MM.1S (cell line): ENCODE measurements around the gene FAM186B.

Source experiments
- DNase-seq: peaks from one replicate; pipeline ENCODE4 v3.0.0-alpha.2; 2015
- H2AFZ ChIP-seq: fragments of 300-600 bp; sonication (generic); 2 replicates; pipeline ENCODE4 v1.6.0; 2016; ENCODE audit warnings: antibody characterized with exemption, low read length
- H3F3A ChIP-seq: fragments of 300-600 bp; sonication (generic); 2 replicates; pipeline ENCODE4 v1.6.1; 2016; ENCODE audit warnings: mild to moderate bottlenecking, antibody characterized with exemption, low read length, moderate library complexity, mixed read lengths; ENCODE audit not compliant: insufficient read depth
- H3K27ac ChIP-seq: fragments of 300-600 bp; sonication (generic); 2 replicates; pipeline ENCODE4 v1.5.1; 2016; ENCODE audit warnings: mild to moderate bottlenecking, low read length
- H3K27me3 ChIP-seq: fragments of 300-600 bp; sonication (generic); replicated peaks from 2 replicates; pipeline ENCODE4 v1.6.0; 2016; ENCODE audit warnings: low read length; ENCODE audit not compliant: insufficient read depth
- H3K36me3 ChIP-seq: fragments of 300-600 bp; sonication (generic); replicated peaks from 2 replicates; pipeline ENCODE4 v1.6.1; 2016; ENCODE audit warnings: mild to moderate bottlenecking, low read length, mixed read lengths; ENCODE audit not compliant: insufficient read depth
- H3K4me1 ChIP-seq: fragments of 300-600 bp; sonication (generic); 2 replicates; pipeline ENCODE4 v1.6.1; 2016; ENCODE audit warnings: low read length, mixed read lengths
- H3K4me2 ChIP-seq: fragments of 300-600 bp; sonication (generic); 2 replicates; pipeline ENCODE4 v1.6.0; 2016; ENCODE audit warnings: low read depth, low read length
- H3K4me3 ChIP-seq: fragments of 300-600 bp; sonication (generic); 2 replicates; pipeline ENCODE4 v1.5.1; 2016; ENCODE audit warnings: low read length, mixed read lengths
- H3K79me2 ChIP-seq: fragments of 300-600 bp; sonication (generic); 2 replicates; pipeline ENCODE4 v1.6.1; 2016; ENCODE audit warnings: mixed run types, low read length, mixed read lengths
- H3K9ac ChIP-seq: fragments of 300-600 bp; sonication (generic); 2 replicates; pipeline ENCODE4 v1.6.1; 2016; ENCODE audit warnings: low read length, mixed read lengths
- H3K9me2 ChIP-seq: fragments of 300-600 bp; sonication (generic); replicated peaks from 2 replicates; pipeline ENCODE4 v1.6.1; 2016; ENCODE audit warnings: mild to moderate bottlenecking, low read length, mixed read lengths; ENCODE audit not compliant: insufficient read depth
- H3K9me3 ChIP-seq: fragments of 300-600 bp; sonication (generic); replicated peaks from 2 replicates; pipeline ENCODE4 v1.6.1; 2016; ENCODE audit warnings: mild to moderate bottlenecking, low read length, mixed read lengths; ENCODE audit not compliant: insufficient read depth
- H4K20me1 ChIP-seq: fragments of 300-600 bp; sonication (generic); 2 replicates; pipeline ENCODE4 v1.6.1; 2016; ENCODE audit warnings: mild to moderate bottlenecking, low read length, moderate library complexity, mixed read lengths; ENCODE audit not compliant: insufficient read depth
- EZH2 ChIP-seq: fragments of 300-600 bp; sonication (generic); optimal IDR thresholded peaks from 2 replicates; pipeline ENCODE3; 2017; ENCODE audit warnings: low read depth, mild to moderate bottlenecking, antibody characterized with exemption, low read length, mixed read lengths
- EZH2phosphoT487 ChIP-seq: fragments of 300-600 bp; sonication (generic); IDR thresholded peaks from 2 replicates; pipeline ENCODE4 v1.6.1; 2018; ENCODE audit warnings: antibody characterized with exemption, low read length
- TF ChIP-seq, protein P1 (sequence below): fragments of 300-600 bp; sonication (generic); IDR thresholded peaks from 2 replicates; pipeline ENCODE4 v1.5.1; 2016; ENCODE audit warnings: antibody characterized with exemption, low read length, mixed read lengths

Gene FAM186B

DNA sequence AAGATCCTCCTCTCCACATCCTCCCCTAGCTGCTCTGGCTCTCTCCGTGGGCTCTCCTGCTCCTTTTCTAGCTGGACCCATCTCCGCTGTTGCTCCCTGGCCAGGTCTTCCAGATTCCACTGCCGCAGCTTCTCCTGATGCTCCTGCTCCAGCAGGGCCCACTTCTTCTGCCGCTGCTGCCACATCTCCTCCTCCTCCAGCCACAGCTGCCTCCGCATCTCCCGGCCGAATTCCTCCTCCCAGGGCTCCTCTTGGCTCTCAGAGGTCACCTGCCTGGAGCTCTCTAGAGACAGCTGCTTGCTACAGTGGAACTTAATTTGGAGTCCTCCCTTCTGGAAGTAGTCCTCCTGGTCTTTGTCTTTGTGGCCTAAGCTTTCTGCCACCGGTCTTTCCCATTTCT, 5.5 kb downstream of the FAM186B start:
- H3K4me2 ChIP-seq: no peak overlapping the region
- H3F3A ChIP-seq: no peaks in the 10 kb centered on the region
- no peaks in the 10 kb centered on the region for H3K9me2 ChIP-seq
- no peaks in the 10 kb centered on the region for H3K36me3 ChIP-seq
- H3K9ac ChIP-seq: no peak overlapping the region
- no peak for DNase-seq
- no peak overlapping the region for H2AFZ ChIP-seq
- no peaks in the 10 kb centered on the region for H3K9me3 ChIP-seq
- no peak overlapping the region for H3K4me3 ChIP-seq
- no peaks in the 10 kb centered on the region for H3K4me1 ChIP-seq
- TF ChIP-seq EZH2phosphoT487 (no peak), EZH2 (no peak)
- TF ChIP-seq, protein P1, sequence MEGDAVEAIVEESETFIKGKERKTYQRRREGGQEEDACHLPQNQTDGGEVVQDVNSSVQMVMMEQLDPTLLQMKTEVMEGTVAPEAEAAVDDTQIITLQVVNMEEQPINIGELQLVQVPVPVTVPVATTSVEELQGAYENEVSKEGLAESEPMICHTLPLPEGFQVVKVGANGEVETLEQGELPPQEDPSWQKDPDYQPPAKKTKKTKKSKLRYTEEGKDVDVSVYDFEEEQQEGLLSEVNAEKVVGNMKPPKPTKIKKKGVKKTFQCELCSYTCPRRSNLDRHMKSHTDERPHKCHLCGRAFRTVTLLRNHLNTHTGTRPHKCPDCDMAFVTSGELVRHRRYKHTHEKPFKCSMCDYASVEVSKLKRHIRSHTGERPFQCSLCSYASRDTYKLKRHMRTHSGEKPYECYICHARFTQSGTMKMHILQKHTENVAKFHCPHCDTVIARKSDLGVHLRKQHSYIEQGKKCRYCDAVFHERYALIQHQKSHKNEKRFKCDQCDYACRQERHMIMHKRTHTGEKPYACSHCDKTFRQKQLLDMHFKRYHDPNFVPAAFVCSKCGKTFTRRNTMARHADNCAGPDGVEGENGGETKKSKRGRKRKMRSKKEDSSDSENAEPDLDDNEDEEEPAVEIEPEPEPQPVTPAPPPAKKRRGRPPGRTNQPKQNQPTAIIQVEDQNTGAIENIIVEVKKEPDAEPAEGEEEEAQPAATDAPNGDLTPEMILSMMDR: no peak
- H4K20me1 ChIP-seq: no peaks in the 10 kb centered on the region
- no peaks in the 10 kb centered on the region for H3K79me2 ChIP-seq
- H3K27me3 ChIP-seq: no peaks in the 10 kb centered on the region
- H3K27ac ChIP-seq: no peak overlapping the region

DNA sequence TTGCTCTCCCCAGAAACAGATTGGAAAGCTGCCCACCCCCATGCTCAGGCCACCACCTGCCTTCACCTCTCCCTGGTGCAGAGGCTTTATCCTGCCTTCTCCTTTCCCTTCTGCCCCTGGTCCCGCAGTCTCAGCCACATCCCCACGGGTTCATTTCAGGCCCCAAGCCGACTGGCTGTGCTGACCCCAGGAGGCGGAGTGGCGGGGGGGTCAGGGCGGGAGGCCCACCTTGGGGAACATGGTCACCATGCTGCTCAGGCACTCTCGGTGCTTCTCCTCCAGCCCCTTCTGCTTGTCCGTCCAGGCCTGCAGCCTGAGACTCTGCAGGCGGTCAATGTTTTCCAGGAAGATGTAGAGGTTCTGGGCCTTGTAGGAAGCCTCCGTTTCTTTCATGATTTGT, 6.9 kb downstream of the FAM186B start:
- no peaks in the 10 kb centered on the region for H3K36me3 ChIP-seq
- H3K79me2 ChIP-seq: no peaks in the 10 kb centered on the region
- no peaks in the 10 kb centered on the region for H4K20me1 ChIP-seq
- H3K27ac ChIP-seq: no peak overlapping the region
- H3K4me3 ChIP-seq: no peak overlapping the region
- DNase-seq: no peak
- H3K4me1 ChIP-seq: no peaks in the 10 kb centered on the region
- H3K9me2 ChIP-seq: no peaks in the 10 kb centered on the region
- no peak overlapping the region for H2AFZ ChIP-seq
- no peaks in the 10 kb centered on the region for H3F3A ChIP-seq
- no peak overlapping the region for H3K9ac ChIP-seq
- no peaks in the 10 kb centered on the region for H3K9me3 ChIP-seq
- H3K27me3 ChIP-seq: no peaks in the 10 kb centered on the region
- H3K4me2 ChIP-seq: no peak overlapping the region
- TF ChIP-seq EZH2phosphoT487: no peak

DNA sequence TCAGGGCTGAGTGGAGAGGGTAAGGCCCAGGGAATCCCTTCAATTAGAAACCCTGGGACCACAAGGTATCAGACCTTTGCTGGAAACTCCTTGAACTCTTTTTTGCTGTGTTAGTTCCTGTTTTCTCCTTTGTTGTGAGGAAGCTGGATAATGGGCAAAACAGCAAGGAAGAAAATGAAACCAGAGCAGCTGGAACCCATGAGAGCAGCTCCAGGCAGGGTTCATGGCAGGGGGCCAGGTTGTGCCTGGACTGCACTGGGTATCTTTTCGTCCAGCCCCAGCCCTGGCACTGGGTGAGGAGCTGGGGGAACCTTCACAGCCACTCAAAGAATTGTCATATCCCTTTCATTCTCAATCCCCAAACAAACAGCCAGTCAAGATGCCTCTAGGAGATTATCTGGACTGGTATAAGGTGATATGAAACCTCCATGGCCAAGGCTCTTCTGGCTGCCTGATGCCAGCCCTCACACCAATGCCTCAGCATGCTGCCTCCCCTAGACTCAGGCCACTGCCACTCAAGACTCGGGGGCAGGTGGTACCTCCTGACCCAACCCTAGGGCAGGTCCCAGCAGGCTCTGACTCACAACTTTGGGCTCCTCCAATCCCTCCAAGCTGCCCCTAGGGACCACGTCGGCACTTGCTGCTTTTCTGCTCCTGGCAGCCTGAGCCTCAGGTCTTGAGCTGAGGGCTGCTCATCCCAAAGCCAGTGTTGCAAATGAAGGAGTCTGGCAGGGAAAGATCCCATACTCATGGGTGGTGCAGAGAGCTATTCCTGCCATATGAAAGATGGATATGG, 16.5 kb downstream of the FAM186B start:
- TF ChIP-seq, protein P1: no peak
- TF ChIP-seq EZH2phosphoT487 (no peak), EZH2 (no peak)
- no peaks in the 10 kb centered on the region for H4K20me1 ChIP-seq
- no peaks in the 10 kb centered on the region for H3F3A ChIP-seq
- H3K4me2 ChIP-seq: no peak overlapping the region
- no peaks in the 10 kb centered on the region for H3K9me2 ChIP-seq
- no peak overlapping the region for H3K4me3 ChIP-seq
- no peak overlapping the region for H3K27ac ChIP-seq
- DNase-seq: no peak
- H2AFZ ChIP-seq: no peak overlapping the region
- H3K27me3 ChIP-seq: no peaks in the 10 kb centered on the region
- H3K9ac ChIP-seq: no peak overlapping the region
- no peaks in the 10 kb centered on the region for H3K9me3 ChIP-seq
- H3K79me2 ChIP-seq: no peaks in the 10 kb centered on the region
- H3K36me3 ChIP-seq: no peaks in the 10 kb centered on the region
- H3K4me1 ChIP-seq: no peaks in the 10 kb centered on the region

- Histone ChIP-seq H3K27me3 (no peaks in the 10 kb centered on the region), H3K36me3 (no peaks in the 10 kb centered on the region), H3K27ac (no peak overlapping the region), H3K9me2 (no peaks in the 10 kb centered on the region), H3K9ac (no peak overlapping the region), H2AFZ (no peak overlapping the region), H3K79me2 (no peaks in the 10 kb centered on the region), H3K4me1 (no peaks in the 10 kb centered on the region), H3K4me2 (no peak overlapping the region), H3F3A (no peaks in the 10 kb centered on the region), H3K4me3 (no peak overlapping the region), H3K9me3 (no peaks in the 10 kb centered on the region), H4K20me1 (no peaks in the 10 kb centered on the region)
- DNase-seq: no peak
- TF ChIP-seq EZH2phosphoT487: no peak
- no peak for TF ChIP-seq EZH2
- TF ChIP-seq, protein P1: no peak
Observed at GRCh38 chr12:49588281-49588680, 17.2 kb downstream of the FAM186B start.
